Activated CD4-positive, alpha-beta T cell treated with anti-CD3 and anti-CD28 coated beads for 4 hours (primary cell): ENCODE data around the gene NCAPG2.
A peak's percentile ranks its signal among the peaks of the same experiment; 100 is the strongest.

Experiments
- DNase-seq, 2 donors: peaks; one replicate each; pipeline ENCODE4 v3.0.0-alpha.2; 2020

The NCAPG2 gene

GRCh38 chr7:158592541-158592940 is 112.1 kb downstream of the NCAPG2 start:
- no peak for DNase-seq

- no peak for DNase-seq
Observed at GRCh38 chr7:158591944-158592343, 112.7 kb downstream of the NCAPG2 start.

- DNase-seq, result no peak
Observed at GRCh38 chr7:158590181-158590530, 114.4 kb downstream of the NCAPG2 start.

DNA sequence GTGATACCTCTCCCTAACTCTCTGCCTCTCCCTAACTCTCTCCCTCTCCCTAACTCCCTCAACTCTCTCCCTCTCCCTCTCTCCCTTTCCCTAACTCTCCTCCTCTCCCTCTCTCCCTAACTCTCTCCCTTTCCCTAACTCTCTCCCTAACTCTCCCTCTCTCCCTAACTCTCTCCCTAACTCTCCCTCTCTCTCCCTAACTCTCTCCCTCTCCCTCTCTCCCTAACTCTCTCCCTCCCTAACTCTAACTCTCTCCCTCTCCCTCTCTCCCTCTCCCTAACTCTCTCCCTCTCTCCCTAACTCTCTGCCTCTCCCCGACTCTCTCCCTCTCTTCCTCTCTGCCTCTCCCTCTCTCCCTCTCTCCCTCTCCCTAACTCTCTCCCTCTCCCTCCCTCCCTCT is 115.0 kb downstream of the NCAPG2 start:
- DNase-seq, result no peak

DNA sequence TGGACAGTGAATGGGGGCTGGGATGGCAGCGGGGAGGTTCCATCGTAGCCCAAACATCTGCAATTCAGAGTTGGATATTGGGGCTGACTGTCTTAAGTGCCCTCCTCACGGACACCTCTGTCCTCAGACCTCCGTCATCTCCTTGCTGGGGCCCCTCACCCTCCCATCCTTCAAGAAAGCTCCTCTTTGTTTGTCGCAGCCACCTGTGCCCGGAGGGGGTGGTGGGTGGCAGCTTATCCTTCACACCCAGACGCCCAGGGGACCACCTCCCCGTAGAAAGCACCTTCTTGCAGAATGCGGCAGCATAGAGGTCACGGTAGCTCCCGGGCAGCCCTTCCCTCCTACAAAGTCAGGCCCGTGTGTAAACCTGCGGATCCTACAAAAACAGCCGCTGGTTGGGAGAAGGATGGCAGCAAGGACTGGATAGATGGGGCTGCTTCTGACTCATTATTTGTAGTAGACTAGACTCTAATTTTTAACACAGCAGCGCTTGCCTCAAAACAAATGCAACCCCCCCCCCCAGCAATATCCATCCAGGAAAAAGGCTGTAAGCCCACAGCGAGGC is 115.6 kb downstream of the NCAPG2 start:
- DNase-seq, result no peak

GRCh38 chr7:158588085-158588877 is 116.3 kb downstream of the NCAPG2 start:
- DNase-seq, result no peak

- DNase-seq, result peak; percentile 27 to 31
Observed at GRCh38 chr7:158587162-158588084, 117.2 kb downstream of the NCAPG2 start, which contains the start of gene PTPRN2. TSS of gene PTPRN2 (minus strand) at chr7:158587823.

GRCh38 chr7:158586499-158587161 is 118.0 kb downstream of the NCAPG2 start:
- DNase-seq, result no peak

DNA sequence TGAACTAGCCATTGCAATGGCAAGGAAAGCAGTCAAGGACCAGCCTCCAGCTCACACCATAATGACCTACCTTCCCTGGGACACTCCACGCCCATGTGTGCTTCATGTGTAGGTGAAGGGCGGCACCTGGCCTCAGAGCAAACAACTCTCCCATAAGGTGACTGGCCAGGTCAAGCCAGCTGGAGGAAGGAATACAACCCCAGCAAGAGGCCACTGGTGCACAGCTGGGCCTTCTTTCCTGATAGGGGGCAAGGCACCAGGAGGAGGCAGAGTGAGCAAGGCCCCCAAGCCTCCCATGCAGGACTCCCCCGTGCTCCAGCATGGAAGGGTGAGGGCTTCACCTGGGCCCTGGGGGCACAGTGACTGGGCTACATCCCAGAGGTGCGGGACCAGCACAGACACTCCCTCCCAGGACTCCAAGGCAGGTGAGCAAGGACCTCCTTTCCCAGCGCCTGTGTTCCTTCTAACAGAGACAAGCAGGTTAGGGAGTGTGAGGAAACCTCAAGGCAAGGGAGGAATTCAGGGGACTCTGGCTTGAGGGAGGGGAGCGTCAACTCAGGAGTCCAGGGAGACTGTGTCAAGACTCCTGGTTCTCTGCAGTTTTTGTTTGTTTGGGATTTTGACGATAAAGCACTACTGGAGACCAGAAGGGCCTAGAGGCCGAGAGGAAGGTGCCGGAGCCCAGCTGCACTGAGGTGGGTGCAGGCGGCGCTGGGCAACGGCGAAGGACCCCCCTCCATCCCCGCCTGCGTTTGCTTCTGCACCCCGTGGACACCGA is 118.7 kb downstream of the NCAPG2 start:
- no peak for DNase-seq

GRCh38 chr7:158584407-158584806 is 120.2 kb downstream of the NCAPG2 start:
- DNase-seq, result no peak

- DNase-seq, result no peak
Observed at GRCh38 chr7:158583810-158584209, 120.8 kb downstream of the NCAPG2 start.

DNA sequence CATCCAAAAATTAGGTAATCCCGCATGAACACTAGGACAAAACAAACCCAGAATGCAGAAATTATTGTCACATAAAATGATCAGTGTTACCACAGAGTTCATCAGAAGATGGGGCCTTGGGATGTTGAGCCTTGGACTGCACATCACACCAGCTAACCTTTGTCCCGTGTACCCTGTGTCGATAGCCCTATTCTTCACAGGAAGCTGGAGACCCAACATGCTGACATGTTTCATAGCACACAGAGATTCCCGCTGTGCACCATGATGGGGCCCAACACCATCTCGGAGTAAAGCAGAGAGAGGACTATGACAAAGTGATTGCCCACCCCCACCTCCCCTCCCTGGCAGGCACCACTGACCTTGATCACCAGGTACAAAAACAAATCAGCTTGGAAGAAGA is 121.5 kb downstream of the NCAPG2 start:
- DNase-seq, result no peak

DNA sequence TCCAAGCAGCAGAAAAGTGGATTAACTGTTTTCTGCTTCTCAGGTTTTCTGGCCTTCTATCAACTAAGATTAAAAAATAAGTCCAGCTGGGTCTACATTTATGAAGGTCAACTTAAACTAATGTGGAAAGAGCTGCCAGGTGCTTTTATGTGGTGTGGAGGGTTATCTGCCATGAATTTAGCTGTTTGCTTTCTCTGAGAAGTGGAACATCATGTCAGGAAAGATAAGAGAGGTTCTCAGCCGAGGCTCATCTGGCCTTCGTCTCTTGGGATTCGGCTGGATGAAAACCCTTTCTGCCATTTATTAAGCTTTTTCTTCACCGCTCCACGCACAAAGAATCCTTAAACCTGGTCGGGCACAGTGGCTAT is 122.5 kb downstream of the NCAPG2 start:
- DNase-seq, result no peak

- DNase-seq, result no peak
Observed at GRCh38 chr7:158581440-158582088, 123.0 kb downstream of the NCAPG2 start.
